GM18502 (cell line): ENCODE data around the gene KIR2DL4.
"Not testable (repeated sequence)": the region's sequence is repeated elsewhere in the genome, so short reads cannot be mapped to it uniquely, and the experiment has no call there.

ENCODE experiments used
- ATAC-seq: cut with Tn5 transposase; IDR thresholded peaks from one replicate; pipeline ENCODE4 v1.9.1; 2021; ENCODE audit warnings: mild to moderate bottlenecking; ENCODE audit not compliant: unreplicated experiment, poor library complexity

The KIR2DL4 gene

GRCh38 chr19:54863459-54863858, 60.0 kb downstream of the KIR2DL4 start:
- ATAC-seq = not testable (repeated sequence)
